ENCODE results near the gene CAMKK2.

DNA sequence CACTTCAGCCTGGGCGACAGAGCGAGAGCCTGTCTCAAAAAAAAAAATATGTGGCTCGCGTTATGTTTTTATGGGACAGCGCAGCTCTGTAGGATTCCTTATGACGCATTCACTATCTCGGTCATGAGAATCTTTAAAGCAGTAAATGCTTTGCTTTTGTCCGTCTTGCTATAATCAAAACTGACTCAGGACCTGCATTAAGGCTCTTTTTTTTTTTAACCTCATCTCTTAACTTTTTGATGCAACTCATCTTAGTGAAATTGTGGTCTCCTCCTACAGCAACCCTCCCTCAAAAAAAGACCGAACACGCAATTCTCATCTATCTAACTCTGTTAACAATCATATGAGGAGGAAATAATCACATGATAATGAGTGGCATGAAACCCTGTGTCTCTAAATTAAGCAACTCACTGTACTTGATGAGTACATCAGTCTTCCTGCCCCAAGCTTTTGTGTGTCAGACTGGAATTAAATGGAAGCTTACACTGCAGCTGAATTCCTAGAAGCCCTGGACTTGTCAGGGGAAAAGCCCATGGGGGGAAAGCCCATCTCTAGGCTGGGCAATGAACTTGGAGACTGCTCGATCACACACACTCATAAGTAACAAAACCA is 82.2 kb downstream of the CAMKK2 start:
- TF ChIP-seq CTBP1 (IDR thresholded peaks at IDR 0.05; ENCODE audit: borderline replicate concordance) (no peak), L3MBTL2 (conservative IDR thresholded peaks at IDR 0.05) (no peak), HDGF (IDR thresholded peaks at IDR 0.05; ENCODE audit: borderline replicate concordance) (no peak), TARDBP (IDR thresholded peaks at IDR 0.05) (no peak), FOXA1 (IDR thresholded peaks at IDR 0.05) (no peak), PKNOX1 (IDR thresholded peaks at IDR 0.05) (no peak), FOXK2 (IDR thresholded peaks at IDR 0.05) (no peak), BHLHE40 (IDR thresholded peaks at IDR 0.05; ENCODE audit: borderline replicate concordance) (no peak), ARNT (IDR thresholded peaks at IDR 0.05) (no peak)

Data from HEK293T (cell line).